Breast epithelium (tissue), 4 donors: ENCODE data around the gene EIF4G2. TPM values are rescaled to one million over a fixed set of nuclear protein-coding genes. Genes with fewer than 3 reads are reported as not detected.
A peak's percentile ranks its signal among the peaks of the same experiment; 100 is the strongest.
"Not testable (repeated sequence)": the region's sequence is repeated elsewhere in the genome, so short reads cannot be mapped to it uniquely, and the experiment has no call there.

Experiments used
- DNase-seq, 2 donors: peaks; one replicate each; pipeline ENCODE4 v3.0.0-alpha.2; 2019; ENCODE audit warnings: low spot score in 2 of 2
- H3K27ac ChIP-seq, 2 donors: fragments of 200-600 bp; sonication (generic) in 1 of 2; one replicate each; pipeline ENCODE4 v1.5.1; 2016 to 2019; ENCODE audit warnings: mild to moderate bottlenecking in 1 of 2
- H3K27me3 ChIP-seq, 2 donors: fragments of 200-600 bp; sonication (generic) in 1 of 2; one replicate each; pipeline versions ENCODE4 v1.5.1 to v1.6.0; 2017 to 2019; ENCODE audit warnings: control low read depth in 1 of 2, mild to moderate bottlenecking in 1 of 2
- H3K36me3 ChIP-seq: fragments of 200-600 bp; one replicate; pipeline ENCODE4 v1.5.1; 2019
- H3K4me1 ChIP-seq, 2 donors: fragments of 200-600 bp; sonication (generic); one replicate each; pipeline ENCODE4 v1.5.1; 2016 to 2019; ENCODE audit warnings: control low read depth in 1 of 2
- H3K4me3 ChIP-seq, 3 donors: fragments of 200-600 bp; sonication (generic); 1 replicate in 2 of 3; 2 replicates in 1 of 3; pipeline ENCODE4 v1.5.1; 2016 to 2019; ENCODE audit warnings: mild to moderate bottlenecking in 3 of 3, moderate library complexity in 2 of 3
- H3K9me3 ChIP-seq, 2 donors: fragments of 200-600 bp; sonication (generic) in 1 of 2; one replicate each; pipeline ENCODE4 v1.5.1; 2016 to 2019; ENCODE audit warnings: control low read depth in 1 of 2
- POLR2A ChIP-seq: fragments of 450-650 bp; IDR thresholded peaks from one replicate; pipeline ENCODE4 v1.6.1; 2016; ENCODE audit warnings: antibody characterized with exemption, mild to moderate bottlenecking, moderate library complexity
- POLR2AphosphoS5 ChIP-seq, 3 donors: sonication (generic); formaldehyde crosslinking; IDR thresholded peaks; one replicate each; pipeline ENCODE4 v1.6.1; 2017; ENCODE audit warnings: antibody characterized with exemption in 3 of 3
- intact Hi-C: fragments of 100-400 bp; cut with DNase I; formaldehyde crosslinking; loops from one replicate; pipeline ENCODE4 v1.15.1; 2023; ENCODE audit warnings: low total_unique reads
- total RNA-seq, 3 donors: library from RNA; depleted of rRNA; stranded (reverse); fragments of >200 nt; gene quantifications; one replicate each; pipeline ENCODE4 v1.1.0, GENCODE V29; 2016
- TF ChIP-seq, protein P1 (sequence below), 3 donors: fragments of 450-650 bp; IDR thresholded peaks; one replicate each; pipeline ENCODE4 v1.5.1; 2016 to 2017; ENCODE audit warnings: antibody characterized with exemption in 3 of 3, mild to moderate bottlenecking in 3 of 3, moderate library complexity in 3 of 3

The EIF4G2 gene
- total RNA-seq, 3 donors from 2014 or later = 385 to 456 (median 416) TPM

GRCh38 chr11:10823152-10823579 is 14.4 kb upstream of the EIF4G2 start:
- H3K4me3 ChIP-seq = no peak overlapping the region
- H3K36me3 ChIP-seq = no peaks in the 10 kb centered on the region
- no peaks in the 10 kb centered on the region for H3K27me3 ChIP-seq
- no peaks in the 10 kb centered on the region for H3K4me1 ChIP-seq
- peak overlapping the region in 1 of 2 donors; percentile 20 for H3K27ac ChIP-seq
- TF ChIP-seq, protein P1, sequence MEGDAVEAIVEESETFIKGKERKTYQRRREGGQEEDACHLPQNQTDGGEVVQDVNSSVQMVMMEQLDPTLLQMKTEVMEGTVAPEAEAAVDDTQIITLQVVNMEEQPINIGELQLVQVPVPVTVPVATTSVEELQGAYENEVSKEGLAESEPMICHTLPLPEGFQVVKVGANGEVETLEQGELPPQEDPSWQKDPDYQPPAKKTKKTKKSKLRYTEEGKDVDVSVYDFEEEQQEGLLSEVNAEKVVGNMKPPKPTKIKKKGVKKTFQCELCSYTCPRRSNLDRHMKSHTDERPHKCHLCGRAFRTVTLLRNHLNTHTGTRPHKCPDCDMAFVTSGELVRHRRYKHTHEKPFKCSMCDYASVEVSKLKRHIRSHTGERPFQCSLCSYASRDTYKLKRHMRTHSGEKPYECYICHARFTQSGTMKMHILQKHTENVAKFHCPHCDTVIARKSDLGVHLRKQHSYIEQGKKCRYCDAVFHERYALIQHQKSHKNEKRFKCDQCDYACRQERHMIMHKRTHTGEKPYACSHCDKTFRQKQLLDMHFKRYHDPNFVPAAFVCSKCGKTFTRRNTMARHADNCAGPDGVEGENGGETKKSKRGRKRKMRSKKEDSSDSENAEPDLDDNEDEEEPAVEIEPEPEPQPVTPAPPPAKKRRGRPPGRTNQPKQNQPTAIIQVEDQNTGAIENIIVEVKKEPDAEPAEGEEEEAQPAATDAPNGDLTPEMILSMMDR (IDR thresholded peaks at IDR 0.05) = no peak
- TF ChIP-seq POLR2AphosphoS5 (IDR thresholded peaks at IDR 0.05) (no peak), POLR2A (no peak)
- no peaks in the 10 kb centered on the region for H3K9me3 ChIP-seq
- intact Hi-C loops = no loop called here
- no peak for DNase-seq

DNA sequence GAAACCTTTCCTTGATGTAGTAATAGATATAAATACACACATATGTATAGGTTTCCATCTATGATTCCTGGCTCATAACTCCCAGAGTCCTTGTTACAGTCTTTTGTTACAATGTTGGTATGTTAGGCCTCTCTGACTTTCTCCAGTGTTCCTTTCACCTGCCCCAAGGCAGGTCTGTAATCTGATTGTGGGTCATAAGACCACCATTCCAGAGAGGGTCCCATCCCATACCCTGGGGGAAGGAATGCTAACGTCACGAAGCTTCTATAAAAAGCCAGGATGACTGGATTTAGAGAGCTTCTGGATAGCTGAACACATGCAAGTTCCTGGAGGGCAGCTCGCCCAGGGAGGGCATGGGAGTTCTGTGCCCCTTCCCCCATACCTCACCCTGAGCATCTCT is 13.8 kb upstream of the EIF4G2 start:
- H3K36me3 ChIP-seq, H3K4me3 ChIP-seq, H3K27ac ChIP-seq, DNase-seq, H3K4me1 ChIP-seq, H3K9me3 ChIP-seq, H3K27me3 ChIP-seq, intact Hi-C loops: not testable (repeated sequence)

- H3K27ac ChIP-seq = no peak overlapping the region
- no peak overlapping the region for H3K4me3 ChIP-seq
- intact Hi-C loops = no loop called here
- no peak for DNase-seq
- TF ChIP-seq POLR2A (no peak), POLR2AphosphoS5 (IDR thresholded peaks at IDR 0.05) (no peak)
- no peaks in the 10 kb centered on the region for H3K4me1 ChIP-seq
- no peaks in the 10 kb centered on the region for H3K27me3 ChIP-seq
- no peaks in the 10 kb centered on the region for H3K9me3 ChIP-seq
- no peaks in the 10 kb centered on the region for H3K36me3 ChIP-seq
These were observed 9.9 kb upstream of the EIF4G2 start for GRCh38 chr11:10818594-10818993.

DNA sequence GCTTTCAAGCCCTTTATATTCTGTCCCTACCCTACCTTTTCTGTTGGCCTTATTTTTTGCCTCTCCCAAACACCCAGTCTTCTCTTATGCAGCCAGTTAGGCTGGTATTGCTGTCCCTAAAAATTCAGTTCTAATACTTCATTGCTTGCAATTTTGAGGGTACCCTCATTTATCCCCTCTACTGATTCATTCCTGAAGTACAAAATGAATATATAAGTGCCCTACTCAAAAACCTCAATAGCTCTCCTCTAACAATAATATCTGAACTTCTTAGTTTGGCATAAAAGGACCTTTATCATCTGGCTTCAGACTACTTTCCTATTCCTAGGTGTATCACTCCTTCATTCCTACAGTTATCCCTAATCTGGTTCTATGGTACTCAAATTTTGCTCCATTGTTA is 5.2 kb upstream of the EIF4G2 start:
- no peak for DNase-seq
- no peaks in the 10 kb centered on the region for H3K4me1 ChIP-seq
- intact Hi-C loops = no loop called here
- no peaks in the 10 kb centered on the region for H3K27me3 ChIP-seq
- H3K9me3 ChIP-seq = no peaks in the 10 kb centered on the region
- H3K36me3 ChIP-seq = no peaks in the 10 kb centered on the region
- no peak overlapping the region for H3K27ac ChIP-seq
- no peak overlapping the region for H3K4me3 ChIP-seq
- no peak for TF ChIP-seq POLR2A
- no peak for TF ChIP-seq POLR2AphosphoS5 (IDR thresholded peaks at IDR 0.05)
- TF ChIP-seq, protein P1 (IDR thresholded peaks at IDR 0.05) = no peak

- Histone ChIP-seq H3K4me1 (peaks cover 7 to 13% of the 10 kb centered on the region in 2 donors), H3K27me3 (no peaks in the 10 kb centered on the region), H3K36me3 (peaks cover 5% of the 10 kb centered on the region), H3K4me3 (peak overlapping the region; percentile 83 to 94 (median 85)), H3K27ac (peak overlapping the region; percentile 99), H3K9me3 (no peaks in the 10 kb centered on the region)
- TF ChIP-seq, protein P1 (IDR thresholded peaks at IDR 0.05) = no peak
- TF ChIP-seq POLR2A (no peak), POLR2AphosphoS5 (IDR thresholded peaks at IDR 0.05) (no peak)
- intact Hi-C loops = no loop called here
- no peak for DNase-seq
These were observed 841 bp upstream of the EIF4G2 start for GRCh38 chr11:10809373-10810160.

- no peaks in the 10 kb centered on the region for H3K9me3 ChIP-seq
- peaks cover 7 to 13% of the 10 kb centered on the region in 2 donors for H3K4me1 ChIP-seq
- H3K36me3 ChIP-seq = peaks cover 18% of the 10 kb centered on the region
- peak overlapping the region; percentile 99 for H3K27ac ChIP-seq
- H3K27me3 ChIP-seq = no peaks in the 10 kb centered on the region
- intact Hi-C loops = no loop called here
- no peak for DNase-seq
- TF ChIP-seq, protein P1 (IDR thresholded peaks at IDR 0.05) = no peak
- peak in 2 of 3 donors; percentile 18 to 60 for TF ChIP-seq POLR2AphosphoS5 (IDR thresholded peaks at IDR 0.05)
- peak overlapping the region; percentile 83 to 94 (median 85) for H3K4me3 ChIP-seq
These were observed 532 bp downstream of the EIF4G2 start for GRCh38 chr11:10808235-10808552.
